NB4 (cell line): Measurements from ENCODE around the gene KCTD13.
"Not testable (repeated sequence)": the region's sequence is repeated elsewhere in the genome, so short reads cannot be mapped to it uniquely, and the experiment has no call there.

Source experiments
- DNase-seq: peaks from one replicate; pipeline ENCODE4 v3.0.0; 2010; ENCODE audit warnings: low read depth
- H3K4me3 ChIP-seq: one replicate; pipeline ENCODE4 v1.5.1; 2011; ENCODE audit warnings: mild to moderate bottlenecking, low read depth, low read length, moderate library complexity
- CTCF ChIP-seq: IDR thresholded peaks from one replicate; pipeline ENCODE4 v1.5.1; 2012; ENCODE audit warnings: low read depth, low read length
- MAX ChIP-seq: IDR thresholded peaks from 2 replicates; pipeline ENCODE4 v1.6.1; 2011; ENCODE audit warnings: low read depth, low read length
- MYC ChIP-seq: IDR thresholded peaks from 2 replicates; pipeline ENCODE4 v1.6.1; 2011; ENCODE audit warnings: low read depth, low read length
- POLR2A ChIP-seq: IDR thresholded peaks from 2 replicates; pipeline ENCODE4 v1.6.1; 2011; ENCODE audit warnings: mild to moderate bottlenecking; ENCODE audit not compliant: insufficient read length; ENCODE audit errors: extremely low read depth

KCTD13 gene

DNA sequence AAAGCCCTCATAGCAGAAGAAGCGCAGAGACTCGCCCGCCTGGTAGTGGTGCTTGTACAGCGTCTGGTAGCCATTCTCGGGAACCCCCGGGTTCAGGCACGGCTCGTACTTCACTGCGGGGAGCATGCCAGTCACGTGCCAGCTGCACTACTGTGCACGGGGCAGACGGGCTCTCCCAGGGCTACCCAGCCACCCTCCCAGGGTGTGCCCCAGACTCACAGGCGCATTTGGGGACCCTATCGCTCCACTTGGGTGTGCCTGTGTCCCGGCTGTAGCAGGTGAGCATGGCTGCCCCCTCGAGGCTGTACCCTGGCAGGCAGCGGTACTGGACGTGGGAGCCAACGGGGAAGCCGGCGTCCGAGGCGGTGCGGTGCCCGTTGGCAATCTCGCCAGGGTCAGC, 52.7 kb downstream of the KCTD13 start:
- DNase-seq: no peak
- TF ChIP-seq MAX: no peak
- TF ChIP-seq CTCF: no peak
- no peak for TF ChIP-seq POLR2A
- H3K4me3 ChIP-seq: no peak overlapping the region

DNA sequence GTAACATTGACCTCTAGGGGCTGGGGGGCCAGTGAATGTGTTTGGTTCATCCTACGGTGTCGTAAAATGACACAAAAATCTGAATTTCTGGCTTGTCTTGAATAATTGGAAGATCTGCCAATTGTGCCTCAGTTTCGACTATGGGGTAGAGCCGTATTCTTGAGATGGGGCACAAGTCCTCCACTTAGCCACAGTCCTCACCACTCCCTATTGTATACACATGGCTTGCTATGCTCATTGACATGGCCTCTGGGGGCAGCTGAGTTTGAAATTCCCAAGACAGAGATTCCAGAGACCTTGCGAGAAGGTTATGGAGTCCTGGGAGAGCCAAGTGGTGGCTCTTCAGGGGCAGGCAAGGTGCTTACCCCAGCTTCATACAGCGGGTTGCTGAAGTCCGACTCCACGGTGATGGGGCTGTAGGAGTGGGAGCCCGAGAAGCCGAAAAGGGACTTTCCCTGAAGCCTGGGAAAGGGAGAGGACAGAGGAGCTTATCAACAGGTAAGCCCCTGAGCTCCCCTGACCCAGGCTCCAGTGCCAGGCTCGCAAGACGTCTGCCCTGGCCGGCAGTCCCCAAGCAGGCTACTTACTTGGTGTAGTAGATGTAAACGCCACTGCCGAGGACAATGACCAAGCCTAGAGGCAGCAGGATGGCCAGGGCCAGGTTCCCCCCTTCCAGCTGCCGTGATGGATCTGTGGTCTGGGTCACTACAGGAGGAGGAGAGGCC, 54.0 kb downstream of the KCTD13 start:
- no peak for TF ChIP-seq MAX
- TF ChIP-seq CTCF: no peak
- no peak for TF ChIP-seq POLR2A
- TF ChIP-seq MYC: no peak
- no peak for DNase-seq
- no peak overlapping the region for H3K4me3 ChIP-seq

- not testable (repeated sequence) for H3K4me3 ChIP-seq, DNase-seq
Measured at GRCh38 chr16:29869067-29869466, 57.0 kb downstream of the KCTD13 start.

DNA sequence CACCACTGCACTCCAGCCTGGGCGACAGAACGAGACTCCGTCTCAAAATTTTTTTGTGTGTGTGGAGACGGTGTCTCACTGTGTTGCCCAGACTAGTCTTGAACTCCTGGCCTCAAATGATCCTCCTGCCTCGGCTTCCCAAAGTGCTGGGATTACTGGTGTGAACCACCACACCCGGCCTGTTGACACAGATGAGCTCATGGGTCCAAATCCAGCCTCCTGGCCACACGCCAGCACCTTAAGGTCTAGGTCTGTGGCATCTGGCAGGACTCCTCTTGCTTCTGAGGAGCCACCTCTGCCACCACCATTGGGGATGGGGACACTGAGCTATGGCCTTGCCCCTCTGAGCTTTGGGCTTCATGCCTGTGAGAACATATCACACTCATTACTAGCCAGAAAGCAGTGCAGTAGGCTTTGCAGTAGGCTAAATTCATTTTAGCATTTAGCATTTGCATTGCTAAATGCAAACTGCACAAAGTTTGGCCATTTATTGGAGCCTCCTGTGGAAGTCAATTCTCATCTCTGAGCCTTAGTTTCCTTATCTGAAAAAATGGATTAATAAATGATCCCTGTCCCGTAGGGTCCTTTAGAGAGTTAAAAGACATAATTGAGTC, 57.5 kb downstream of the KCTD13 start:
- no peak for TF ChIP-seq MAX
- no peak for TF ChIP-seq POLR2A
- no peak for TF ChIP-seq CTCF
- TF ChIP-seq MYC: no peak
- no peak for DNase-seq
- no peak overlapping the region for H3K4me3 ChIP-seq

- no peak overlapping the region for H3K4me3 ChIP-seq
- TF ChIP-seq CTCF (no peak), MAX (no peak), MYC (no peak)
- DNase-seq: no peak
Measured at GRCh38 chr16:29864205-29864604, 61.8 kb downstream of the KCTD13 start.

- DNase-seq: no peak
- no peak overlapping the region for H3K4me3 ChIP-seq
- TF ChIP-seq CTCF (no peak), POLR2A (no peak), MAX (no peak), MYC (no peak; the same call in 1 of the 2 replicates)
Measured at GRCh38 chr16:29863669-29863984, 62.4 kb downstream of the KCTD13 start.
